GDM1 (cell line): Measurements from ENCODE around the gene FBP1.

Source experiments
- DNase-seq: peaks from one replicate; lab custom pipeline; 2025; lab: John Stamatoyannopoulos, UW

The FBP1 gene

DNA sequence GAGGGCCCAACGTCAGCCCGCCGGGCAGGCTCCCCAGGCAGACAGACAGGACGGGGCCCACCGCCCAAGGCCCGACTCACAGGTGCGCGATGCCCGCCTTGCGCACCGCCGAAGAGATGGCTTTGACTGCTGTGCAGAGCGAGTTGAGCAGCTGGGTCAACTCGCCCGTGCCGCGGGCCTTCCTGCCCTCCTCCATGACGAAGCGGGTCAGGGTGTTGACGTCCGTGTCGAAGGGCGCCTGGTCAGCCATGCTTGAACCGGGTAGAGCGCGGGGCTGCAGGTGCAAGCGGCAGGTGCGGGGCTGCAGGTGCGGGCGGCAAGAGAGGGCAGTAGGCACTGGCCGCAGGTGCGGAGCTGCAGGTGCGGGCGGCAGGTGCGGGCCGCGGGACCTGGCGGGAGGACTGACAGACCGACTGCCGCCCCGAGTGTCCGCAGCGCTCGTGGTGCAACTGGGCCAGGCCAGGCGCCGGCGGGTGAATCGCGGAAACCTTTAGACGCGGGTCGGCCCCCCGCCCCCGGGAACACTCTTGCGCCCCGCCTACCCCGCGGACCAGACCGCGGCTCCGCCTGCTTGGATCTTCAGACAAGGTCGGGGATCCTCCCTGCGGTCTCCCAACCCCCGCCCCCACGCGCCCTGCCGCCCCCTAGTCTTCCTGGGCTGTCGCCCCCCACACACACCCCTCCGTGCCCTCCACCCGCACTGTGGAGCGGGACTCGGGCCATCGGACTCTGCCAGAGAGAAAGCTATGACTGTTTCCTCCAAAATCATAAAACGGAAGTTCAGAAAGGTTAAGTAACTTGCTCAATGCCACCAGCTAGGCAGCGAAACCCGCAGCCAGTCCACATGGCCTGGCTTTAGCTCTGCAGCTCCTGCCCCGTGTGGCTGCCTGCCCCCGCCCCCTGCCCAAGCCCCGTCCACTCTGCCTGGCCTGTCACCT lies at the start of gene FBP1:
Gene FBP1 (minus strand): TSS at position 458 of the 938 bp plus-strand sequence. CDS start 208 bp downstream, at position 250.
- no peak for DNase-seq

DNA sequence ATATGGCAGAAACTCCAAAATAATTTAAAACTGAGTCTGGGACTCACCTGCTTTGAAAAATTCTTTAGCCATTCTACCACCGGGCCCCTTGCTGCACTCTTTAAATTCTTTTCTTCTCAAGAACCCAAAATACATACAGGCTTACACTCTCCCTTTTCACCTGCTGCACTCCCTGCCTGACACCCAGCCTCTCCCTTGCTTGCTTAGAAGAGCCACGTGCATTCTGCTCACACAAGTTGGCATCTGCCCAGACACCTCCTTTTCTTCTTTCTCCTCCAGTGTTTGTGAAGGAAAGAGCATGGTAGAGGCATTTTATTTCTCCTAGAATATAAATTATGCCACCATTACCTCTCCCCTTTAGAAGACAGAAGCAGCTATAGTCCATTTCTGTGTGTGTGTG lies 48.1 kb upstream of the FBP1 start:
- DNase-seq, result no peak

DNA sequence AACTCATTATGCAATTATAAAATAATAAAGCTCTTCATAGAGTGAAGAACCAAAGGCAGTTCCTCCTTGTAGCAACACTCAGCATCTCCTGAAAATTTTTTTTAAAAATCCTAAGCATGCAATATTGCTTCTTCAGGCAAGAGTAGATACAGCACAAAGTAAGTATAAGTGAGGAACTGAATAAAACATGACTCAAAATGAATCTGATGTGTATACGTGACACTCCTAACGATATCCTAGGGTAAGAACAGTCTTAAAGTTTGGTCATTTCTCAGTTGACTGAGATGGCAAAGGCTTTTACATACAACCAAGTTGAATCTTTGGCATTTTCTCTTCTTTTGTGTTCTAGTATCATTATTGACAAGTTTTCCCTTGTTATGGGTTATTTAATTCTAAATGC lies 46.0 kb upstream of the FBP1 start:
- no peak for DNase-seq

DNA sequence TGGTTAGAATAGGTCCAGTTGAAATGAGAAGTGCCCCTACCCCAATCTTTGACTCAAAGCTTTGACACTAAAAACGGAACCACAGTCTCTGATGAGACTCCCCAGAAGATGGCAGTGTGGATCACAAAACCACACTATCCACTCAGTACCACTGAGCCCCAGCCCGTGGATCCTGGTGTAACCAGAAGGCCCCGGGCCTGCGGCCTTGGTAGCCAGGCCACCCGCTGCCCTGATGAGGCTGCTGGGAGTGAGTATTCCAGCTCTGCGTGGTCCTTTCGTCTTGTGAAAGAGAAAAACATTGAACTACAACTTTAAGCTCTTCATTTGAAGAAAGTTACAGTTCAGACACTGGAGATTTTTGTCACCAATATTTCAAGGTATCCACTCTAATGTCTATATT lies 42.2 kb upstream of the FBP1 start:
- peak; percentile 26 for DNase-seq

DNA sequence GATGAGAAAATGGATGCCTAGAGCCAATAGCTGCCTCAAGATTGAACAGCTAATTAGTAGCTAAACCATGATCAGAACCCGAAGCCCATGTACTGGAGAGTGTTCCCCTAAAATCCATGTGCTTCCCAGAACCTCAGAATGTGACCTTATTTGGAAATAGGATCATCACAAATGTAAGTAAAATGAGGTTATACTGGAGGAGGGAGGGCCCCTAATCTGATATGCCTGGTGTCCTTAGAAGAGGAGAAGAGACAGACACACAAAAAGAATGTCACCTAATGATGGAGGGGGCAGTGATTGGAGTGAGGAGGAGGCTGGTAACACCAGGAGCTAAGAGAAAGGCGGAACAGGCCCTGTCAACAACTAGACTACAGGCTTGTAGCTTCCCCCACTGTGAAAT lies 41.3 kb upstream of the FBP1 start:
- DNase-seq, result no peak

DNA sequence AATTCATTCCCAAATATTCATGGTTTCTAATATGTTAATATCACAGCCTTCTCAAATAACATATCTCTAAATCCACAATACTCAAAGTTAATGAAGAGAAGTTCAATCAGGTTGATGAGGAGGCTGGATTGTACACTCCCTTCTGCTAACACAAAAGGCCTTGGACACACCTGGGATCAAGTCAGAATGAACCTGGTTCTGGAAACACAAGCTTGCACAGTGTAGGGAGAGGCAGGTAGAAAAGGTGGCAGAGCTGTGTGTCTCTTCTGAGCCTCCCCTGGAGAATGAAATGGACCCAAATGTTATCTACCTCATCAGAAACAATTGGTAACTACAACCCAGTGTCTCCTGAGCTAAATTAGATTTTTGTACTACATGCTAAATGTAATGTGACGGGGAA lies 40.7 kb upstream of the FBP1 start:
- DNase-seq, result no peak

DNA sequence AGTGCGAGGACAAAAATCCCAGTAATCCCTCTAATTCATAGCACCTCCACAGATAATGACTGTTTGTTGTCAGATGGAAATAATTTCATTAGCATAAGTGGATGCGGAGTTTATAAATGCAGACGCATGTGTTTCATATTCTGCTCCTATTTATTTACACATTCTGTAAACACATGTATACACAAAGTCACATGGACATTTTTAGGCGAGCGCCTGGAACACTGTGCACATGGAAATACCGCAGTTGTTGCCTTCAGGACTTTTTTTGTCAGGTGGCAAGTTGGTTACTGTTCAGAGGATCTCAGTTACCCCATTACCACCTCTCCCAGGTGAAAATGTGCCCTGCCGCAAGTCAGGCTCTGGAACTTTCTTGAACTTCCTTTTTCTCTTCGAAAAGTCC lies 40.3 kb upstream of the FBP1 start:
- no peak for DNase-seq

DNA sequence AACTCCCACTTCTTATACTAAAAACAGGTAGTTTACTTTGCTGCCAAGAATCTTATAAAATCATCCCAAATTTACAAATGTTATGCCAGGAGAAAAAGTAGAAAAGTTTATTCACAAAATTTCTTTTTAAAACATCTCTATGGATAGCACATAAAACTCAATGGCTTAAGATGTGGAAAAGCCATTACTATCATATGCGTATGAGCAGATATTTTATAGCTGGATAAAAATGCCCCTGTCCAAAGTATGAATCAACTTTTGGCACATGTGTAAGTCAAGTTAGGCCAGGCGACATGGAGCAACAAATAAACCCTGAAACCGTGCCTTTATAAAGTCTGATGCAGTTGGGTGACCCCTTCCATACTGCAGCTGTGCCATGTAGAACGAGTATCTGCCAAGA lies 38.6 kb upstream of the FBP1 start:
- DNase-seq, result no peak

DNA sequence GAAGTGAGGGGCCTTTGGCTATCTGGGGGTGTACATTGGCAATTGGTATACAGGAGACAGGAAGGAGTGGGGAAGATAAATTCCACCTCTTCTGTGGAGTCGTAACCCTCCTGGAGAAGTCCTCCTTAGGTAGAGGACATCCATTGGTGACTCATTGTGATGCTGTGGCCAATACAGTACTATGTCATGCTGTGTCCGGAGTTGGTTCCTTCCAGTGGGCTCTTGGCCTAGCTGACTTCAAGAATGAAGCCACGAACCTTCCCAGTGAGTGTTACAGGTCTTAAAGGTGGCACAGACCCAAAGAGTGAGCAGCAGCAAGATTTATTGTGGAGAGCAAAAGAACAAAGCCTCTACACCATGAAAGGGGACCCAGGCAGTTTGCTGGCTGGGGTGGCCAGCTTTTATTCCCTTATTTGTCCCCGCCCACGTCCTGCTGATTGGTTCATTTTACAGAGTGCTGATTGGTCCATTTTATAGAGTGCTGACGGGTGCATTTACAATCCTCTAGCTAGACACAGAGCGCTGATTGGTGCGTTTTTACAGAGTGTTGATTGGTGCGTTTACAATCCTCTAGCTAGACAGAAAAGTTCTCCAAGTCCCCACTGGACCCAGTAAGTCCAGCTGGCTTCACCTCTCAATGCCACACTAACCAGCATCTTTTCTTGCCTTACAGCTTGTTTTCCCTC lies 37.3 kb upstream of the FBP1 start:
- DNase-seq, result no peak

DNA sequence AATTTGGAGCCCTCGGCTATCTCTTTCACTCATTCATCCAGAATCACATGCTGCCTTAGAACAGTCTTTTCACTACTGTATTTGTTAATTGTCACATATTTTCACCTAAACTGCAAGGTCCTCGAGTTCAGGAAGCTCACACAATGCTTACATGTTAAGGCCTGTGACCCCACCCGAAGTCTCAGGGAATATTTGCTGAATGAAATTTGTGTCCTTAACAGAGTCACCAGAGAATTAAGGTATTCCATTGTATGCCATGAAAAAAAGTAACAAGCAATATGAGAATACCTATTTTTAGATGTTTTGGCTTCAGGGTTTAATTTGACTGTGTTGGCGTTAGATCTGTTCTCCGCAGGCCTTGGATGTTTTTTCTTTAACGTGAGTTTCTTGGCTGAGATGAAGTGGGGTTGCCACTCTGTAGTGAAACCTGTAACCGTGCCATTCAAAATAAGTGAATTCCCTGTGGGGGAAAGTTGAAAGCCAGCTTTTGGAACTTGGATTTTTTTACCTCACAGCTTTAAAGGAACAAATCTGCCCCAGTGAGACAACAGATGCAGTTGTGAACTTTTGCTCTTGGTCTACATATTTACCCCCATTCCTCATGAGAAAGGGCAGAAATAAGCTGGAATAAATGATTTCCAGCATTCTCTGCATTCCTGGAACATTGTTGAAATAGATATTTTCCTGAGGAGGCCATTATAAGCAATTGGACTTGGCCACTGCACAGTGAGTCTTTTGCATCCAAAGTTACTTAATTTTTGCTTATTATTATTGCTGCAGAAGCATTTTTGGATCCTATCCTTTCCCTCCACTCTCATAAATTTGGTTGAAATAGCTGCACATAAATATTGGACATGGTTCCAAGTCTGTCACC lies 35.9 kb upstream of the FBP1 start:
- no peak for DNase-seq

DNA sequence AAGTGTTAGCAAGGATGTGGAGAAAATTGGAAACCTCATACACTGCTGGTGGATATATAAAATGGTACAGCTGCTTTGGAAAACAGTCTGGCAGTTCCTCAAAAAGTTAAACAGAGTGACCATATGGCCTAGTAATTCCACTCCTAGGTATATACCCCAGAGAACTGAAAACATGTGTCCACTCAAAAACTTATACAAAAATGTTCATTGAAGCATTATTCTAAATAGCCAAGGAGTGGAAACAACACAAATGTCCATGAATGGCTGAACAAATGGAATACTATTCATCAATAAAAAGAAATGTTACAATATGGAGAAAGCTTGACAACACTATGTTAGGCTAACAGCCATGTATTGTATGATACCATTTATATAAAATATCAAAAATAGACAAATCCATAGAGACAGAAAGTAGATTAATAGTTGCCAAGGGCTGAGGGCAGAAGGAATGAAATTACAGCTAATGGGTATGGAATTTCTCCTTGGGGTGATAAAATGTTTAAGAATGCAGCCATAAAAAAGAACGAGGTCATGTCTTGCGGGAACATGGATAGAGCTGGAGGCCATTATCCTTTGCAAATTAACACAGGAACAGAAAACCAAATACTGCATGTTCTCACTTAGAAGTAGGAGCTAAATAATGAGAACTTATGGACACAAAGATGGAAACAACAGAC lies 33.6 kb upstream of the FBP1 start:
- DNase-seq, result no peak

DNA sequence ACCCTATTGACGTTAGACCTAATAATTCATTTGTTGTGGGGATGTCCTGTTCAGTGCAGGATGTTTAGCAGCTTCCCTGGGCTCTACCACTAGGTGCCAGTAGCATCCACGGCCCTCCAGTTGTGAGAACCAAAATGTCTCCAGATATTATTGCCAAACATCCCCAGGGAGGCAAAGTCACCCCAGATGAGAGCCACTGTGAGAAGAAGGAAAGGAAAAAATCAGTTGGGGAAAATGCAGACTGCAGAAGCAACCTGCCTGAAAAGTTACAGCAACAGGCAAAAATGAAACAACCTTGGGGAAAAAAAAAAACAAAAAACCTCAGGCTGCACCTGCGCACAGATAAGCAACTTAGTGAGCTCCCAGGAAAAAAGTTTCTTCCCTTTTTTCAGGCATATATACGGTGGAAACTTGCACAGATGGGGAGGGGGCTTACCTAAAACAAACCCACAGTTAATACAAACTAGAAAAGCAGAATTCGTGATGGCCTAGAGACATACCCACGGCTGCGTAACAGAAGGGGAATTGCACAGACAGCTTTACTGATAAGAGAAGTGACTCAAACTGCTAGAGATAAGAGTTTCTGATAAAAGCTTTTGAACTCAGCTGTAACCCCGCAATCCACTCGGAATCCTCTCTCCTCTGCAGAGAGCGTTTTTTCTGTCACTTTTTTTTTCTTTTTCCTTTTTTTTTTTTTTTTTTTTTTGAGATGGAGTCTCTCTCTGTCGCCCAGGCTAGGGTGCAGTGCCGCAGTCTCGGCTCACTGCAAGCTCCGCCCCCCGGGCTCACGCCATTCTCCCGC lies 29.8 kb upstream of the FBP1 start:
- DNase-seq, result peak; percentile 67

DNA sequence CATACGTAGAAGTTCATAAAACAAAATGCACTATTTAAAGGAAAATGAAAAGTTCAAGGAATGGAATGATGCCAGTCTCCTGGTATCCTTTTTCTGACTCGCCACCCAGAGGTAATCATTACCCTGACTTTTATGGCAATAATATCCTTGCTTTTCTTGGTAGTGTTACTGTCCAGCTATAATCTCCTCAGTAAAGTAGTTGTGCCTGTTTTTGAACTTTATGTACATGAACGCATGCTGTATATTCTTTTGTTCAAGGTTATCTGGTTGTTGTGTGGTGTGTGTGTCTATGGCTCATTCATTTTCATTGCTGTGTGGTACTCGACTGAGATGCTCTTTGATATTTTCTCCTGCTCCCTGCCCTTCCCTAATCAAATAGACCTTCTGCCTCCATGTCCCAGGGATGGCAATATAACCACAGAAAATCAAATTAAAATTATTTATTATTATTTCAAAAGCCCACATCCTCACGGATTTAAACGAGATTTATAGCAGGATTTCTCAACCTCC lies 29.2 kb upstream of the FBP1 start:
- no peak for DNase-seq

DNA sequence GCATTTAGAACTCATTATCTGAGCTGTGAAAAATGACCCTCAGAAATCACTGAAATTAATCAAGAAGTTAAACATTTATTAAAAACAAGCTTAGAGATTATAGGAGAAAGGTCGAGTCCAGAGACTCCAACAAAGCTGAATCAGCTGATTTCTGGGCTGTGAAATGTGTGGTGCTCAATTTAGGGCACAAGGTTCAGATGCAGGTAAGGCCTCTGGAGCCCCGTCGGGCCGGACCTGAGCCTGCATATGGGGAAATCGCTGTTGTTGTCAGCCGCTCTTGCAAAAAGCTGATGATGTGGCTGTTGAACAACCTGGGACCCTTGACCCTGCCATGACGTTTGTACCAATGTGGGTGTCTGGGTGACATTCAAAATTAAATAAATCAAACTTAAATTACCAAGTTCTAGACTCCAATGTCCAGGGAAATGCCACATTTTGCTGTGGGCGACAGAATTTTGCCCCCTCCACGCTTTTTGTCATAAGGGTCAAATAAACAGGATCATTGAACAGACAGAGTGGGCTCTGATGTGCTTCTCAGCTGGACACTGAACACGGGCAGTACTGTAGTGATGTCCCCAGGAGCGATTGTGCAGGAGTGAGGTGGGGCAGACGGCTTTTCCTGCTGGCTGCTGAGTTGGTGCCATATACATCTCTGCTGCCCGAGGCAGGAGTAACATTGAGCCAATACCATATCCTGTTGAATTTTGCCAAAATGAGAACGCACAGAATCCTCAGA lies 27.2 kb upstream of the FBP1 start:
- DNase-seq, result no peak

DNA sequence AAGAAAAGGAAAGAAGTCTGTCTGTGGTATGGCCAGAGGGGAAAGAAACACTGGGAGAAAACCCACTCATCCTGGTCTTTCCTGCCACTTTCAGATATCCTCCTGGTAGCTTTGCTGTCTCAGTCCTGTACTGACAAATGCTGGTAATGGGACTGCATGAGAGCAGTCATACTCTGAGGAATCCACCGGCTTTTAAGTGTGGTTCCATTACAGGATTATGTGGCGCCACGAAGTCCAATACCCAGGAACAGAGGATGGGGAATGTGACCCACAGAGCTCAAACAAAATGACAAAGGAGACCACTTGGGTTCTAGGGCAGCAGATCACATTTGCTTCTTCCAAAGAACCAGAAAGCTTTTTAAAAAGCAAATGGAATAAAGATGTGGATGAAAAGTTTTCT lies 26.3 kb upstream of the FBP1 start:
- no peak for DNase-seq

DNA sequence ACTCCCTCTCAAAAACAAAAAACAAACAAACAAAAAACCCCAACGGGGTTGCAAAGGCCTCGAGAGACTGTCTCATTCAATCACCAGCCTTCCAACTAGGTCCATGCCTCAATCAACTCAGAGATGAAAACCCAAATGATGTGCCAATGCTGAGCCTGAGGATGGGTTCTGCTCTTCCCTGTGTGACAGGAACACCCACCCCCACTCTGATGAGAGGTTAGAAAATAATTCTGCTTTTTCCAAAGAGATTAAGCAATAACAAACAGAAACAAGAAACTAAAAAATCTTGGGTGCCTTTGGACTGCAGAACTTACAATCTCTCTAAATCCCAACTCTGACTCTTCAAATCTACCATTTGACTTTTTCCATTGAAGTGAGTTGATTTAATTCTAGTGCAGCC lies 25.5 kb upstream of the FBP1 start:
- no peak for DNase-seq

DNA sequence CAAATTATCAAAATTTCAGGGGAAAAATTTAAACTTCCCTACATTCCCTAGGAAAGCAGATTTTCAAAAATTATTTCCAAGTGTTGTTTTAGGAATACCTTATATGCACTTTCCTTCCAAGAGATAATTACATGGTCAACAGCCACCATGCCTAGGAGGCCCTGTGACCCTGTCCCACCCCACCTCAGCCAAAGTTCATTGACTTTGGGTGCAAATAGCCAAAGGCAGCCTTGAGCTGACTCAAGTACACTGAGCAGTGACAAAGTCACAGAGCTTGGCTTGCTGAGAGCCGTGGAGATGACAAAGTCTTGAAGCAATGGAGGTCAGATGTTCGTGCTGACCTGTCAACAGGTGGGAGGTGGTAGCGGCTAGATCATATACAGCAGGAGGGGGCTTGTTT lies 24.3 kb upstream of the FBP1 start:
- DNase-seq, result no peak

DNA sequence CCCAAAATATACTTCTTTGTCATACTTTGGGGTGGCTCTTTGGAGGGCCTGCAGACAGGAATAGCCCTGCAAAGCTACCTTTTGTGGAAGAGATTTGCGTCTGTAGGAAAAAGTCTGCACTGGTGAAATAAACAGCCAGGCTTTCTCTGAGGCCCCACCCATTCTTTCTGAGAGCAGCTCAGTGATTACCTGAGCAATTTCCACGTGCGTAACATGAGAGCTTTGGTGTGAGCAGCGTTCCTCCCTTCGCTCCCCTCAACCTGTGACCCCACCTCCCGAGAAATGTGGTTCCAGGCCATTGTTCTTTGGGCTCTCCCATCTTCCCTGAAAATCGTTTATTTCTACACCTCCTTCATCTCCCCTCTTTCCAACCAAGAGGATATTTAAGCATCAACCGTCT lies 23.8 kb upstream of the FBP1 start:
- DNase-seq, result no peak

DNA sequence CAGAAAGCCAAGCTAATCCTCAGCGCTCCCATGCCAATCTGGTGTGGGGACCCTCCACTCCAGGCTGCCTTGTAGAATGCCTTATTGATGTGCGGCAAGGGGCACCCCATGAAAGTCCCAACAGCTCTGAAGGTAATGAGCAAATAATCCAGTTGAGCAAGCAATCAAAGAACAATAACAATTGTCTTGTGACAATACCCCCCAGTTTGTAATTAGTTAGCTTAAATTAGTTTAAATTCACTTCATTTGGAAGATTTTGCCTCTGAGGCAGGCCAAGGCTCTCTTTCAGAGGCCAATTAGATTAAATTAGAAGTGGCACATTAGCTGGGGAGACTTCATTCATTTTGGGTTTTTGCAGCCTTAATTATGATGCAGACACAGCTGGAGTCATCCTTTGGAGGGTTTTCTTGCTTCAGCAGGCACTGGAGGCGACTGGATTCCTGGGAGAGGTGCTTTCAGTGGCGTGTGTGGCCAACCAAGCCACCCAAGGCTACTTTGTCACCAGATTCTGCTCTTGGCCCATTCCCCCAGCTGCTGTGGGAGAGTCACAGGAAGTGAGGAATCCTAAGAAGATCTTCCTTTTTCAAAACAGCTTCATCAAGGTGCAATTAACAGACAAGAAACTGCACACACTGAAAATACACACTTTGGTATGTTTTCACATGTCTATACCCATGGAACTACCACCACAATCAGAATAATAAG lies 17.9 kb upstream of the FBP1 start:
- no peak for DNase-seq
